ENCODE measurements around the gene PABPC1L.

DNA sequence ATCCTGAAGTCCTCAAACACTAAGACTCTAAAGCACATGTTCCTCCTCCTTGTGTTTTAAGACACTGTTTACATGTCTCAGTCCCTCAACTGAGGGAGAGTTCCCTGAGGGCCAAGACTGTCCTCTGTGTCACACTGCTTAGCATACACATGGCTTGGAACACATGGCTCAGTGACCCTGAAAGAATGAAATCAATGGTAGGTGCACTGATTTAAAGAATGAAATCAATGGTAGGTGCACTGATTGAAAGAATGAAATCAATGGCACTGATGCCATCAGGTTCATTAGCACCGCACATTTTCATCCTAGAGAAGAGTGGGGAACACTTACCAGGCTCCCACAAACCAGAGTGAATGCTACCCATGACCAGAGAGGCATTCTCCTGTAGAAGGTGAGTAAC lies 40.5 kb downstream of the PABPC1L start:
- TF ChIP-seq, protein P1, sequence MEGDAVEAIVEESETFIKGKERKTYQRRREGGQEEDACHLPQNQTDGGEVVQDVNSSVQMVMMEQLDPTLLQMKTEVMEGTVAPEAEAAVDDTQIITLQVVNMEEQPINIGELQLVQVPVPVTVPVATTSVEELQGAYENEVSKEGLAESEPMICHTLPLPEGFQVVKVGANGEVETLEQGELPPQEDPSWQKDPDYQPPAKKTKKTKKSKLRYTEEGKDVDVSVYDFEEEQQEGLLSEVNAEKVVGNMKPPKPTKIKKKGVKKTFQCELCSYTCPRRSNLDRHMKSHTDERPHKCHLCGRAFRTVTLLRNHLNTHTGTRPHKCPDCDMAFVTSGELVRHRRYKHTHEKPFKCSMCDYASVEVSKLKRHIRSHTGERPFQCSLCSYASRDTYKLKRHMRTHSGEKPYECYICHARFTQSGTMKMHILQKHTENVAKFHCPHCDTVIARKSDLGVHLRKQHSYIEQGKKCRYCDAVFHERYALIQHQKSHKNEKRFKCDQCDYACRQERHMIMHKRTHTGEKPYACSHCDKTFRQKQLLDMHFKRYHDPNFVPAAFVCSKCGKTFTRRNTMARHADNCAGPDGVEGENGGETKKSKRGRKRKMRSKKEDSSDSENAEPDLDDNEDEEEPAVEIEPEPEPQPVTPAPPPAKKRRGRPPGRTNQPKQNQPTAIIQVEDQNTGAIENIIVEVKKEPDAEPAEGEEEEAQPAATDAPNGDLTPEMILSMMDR (IDR thresholded peaks at IDR 0.05; ENCODE audit: low read length): no peak
- TF ChIP-seq EZH2phosphoT487 (IDR thresholded peaks at IDR 0.05; ENCODE audit: low read length): no peak

Measured in MM.1S (cell line).